Body of pancreas (tissue), 4 donors: Measurements from ENCODE around the gene KCNA3. TPM values are rescaled to one million over a fixed set of nuclear protein-coding genes. Genes with fewer than 3 reads are reported as not detected.

ENCODE experiments used
- ATAC-seq: fragments of 150-250 bp; one replicate; pipeline ENCODE4 v1.9.1; 2016
- DNase-seq, 4 donors: peaks; one replicate each; pipeline ENCODE4 v3.0.0-alpha.2; 2019
- H3K27ac ChIP-seq, 4 donors: fragments of 200-600 bp; sonication (generic); 1 replicate in 3 of 4; 2 replicates in 1 of 4; pipeline versions ENCODE4 v1.5.1 to v1.6.1; 2016 to 2019; ENCODE audit warnings: mild to moderate bottlenecking in 1 of 4, mixed read lengths in 1 of 4, moderate library complexity in 1 of 4
- H3K27me3 ChIP-seq, 2 donors: fragments of 200-600 bp; sonication (generic); one replicate each; pipeline ENCODE4 v1.6.0; 2016; ENCODE audit warnings: mild to moderate bottlenecking in 1 of 2
- H3K36me3 ChIP-seq, 2 donors: fragments of 200-600 bp; sonication (generic); replicated peaks in 1 of 2; 2 replicates each; pipeline ENCODE4 v1.5.1; 2016; ENCODE audit warnings: low read depth in 2 of 2; ENCODE audit not compliant: insufficient read depth in 1 of 2
- H3K4me1 ChIP-seq: fragments of 200-600 bp; sonication (generic); one replicate; pipeline ENCODE4 v1.6.0; 2016
- H3K4me3 ChIP-seq, 2 donors: fragments of 200-600 bp; sonication (generic); 1 replicate in 1 of 2; 2 replicates in 1 of 2; pipeline ENCODE4 v1.5.1; 2016 to 2019
- H3K9me3 ChIP-seq, 3 donors: fragments of 200-600 bp; sonication (generic); 1 replicate in 2 of 3; 2 replicates in 1 of 3; pipeline ENCODE4 v1.5.1; 2016
- CTCF ChIP-seq, 7 experiments: fragments of 450-650 bp in 4 of 7; fragments of 200-600 bp in 3 of 7; sonication (generic) in 3 of 7; IDR thresholded peaks; one replicate each; pipeline ENCODE4 v1.5.1; 2016 to 2019; ENCODE audit warnings: antibody characterized with exemption in 7 of 7
- POLR2A ChIP-seq, 3 donors: fragments of 450-650 bp; IDR thresholded peaks; one replicate each; pipeline ENCODE4 v1.6.1; 2016; ENCODE audit warnings: antibody characterized with exemption in 3 of 3, mild to moderate bottlenecking in 2 of 3
- WGBS, 2 donors: methylation state at CpG; one replicate each; pipeline ENCODE4 v1.1.5; 2017; 5-methylcytosine and 5-hydroxymethylcytosine counted together
- intact Hi-C: fragments of 100-400 bp; cut with DNase I; formaldehyde crosslinking; loops from one replicate; pipeline ENCODE4 v1.15.1; 2023
- total RNA-seq, 2 donors: library from RNA; depleted of rRNA; stranded (reverse); fragments of >200 nt; gene quantifications; one replicate each; pipeline ENCODE4 v1.1.0, GENCODE V29; 2016

The KCNA3 gene
- total RNA-seq, 2 donors from 2014 or later = 1.3 to 2.3 TPM

- peaks cover 0 to 4% (median 0%) of the 10 kb centered on the region in 3 donors for H3K9me3 ChIP-seq
- H3K4me1 ChIP-seq = peaks cover 15% of the 10 kb centered on the region
- DNase-seq = no peak
- H3K27me3 ChIP-seq = peaks cover 0 to 22% of the 10 kb centered on the region in 2 donors
- TF ChIP-seq CTCF (IDR thresholded peaks at IDR 0.05) = no peak
- TF ChIP-seq POLR2A (IDR thresholded peaks at IDR 0.05) = no peak
- ATAC-seq = peak; percentile 12
- 17 to 36% methylated on average over 20 to 43 of the region's 57 CpGs for WGBS, 2 donors
- intact Hi-C loops = no loop called here
- no peak overlapping the region for H3K27ac ChIP-seq
- H3K4me3 ChIP-seq = peak overlapping the region; percentile 3 to 20
- H3K36me3 ChIP-seq = no peaks in the 10 kb centered on the region
Measured at GRCh38 chr1:110675060-110675791, 486 bp upstream of the KCNA3 start.

- intact Hi-C loops = no loop called here
- WGBS, 2 donors = 27 to 50% methylated on average over 28 to 51 of the region's 51 CpGs
- Histone ChIP-seq H3K9me3 (peaks cover 0 to under 1% (median 0%) of the 10 kb centered on the region in 3 donors), H3K4me3 (no peak overlapping the region), H3K27me3 (peaks cover 0 to 22% of the 10 kb centered on the region in 2 donors), H3K4me1 (peaks cover 15% of the 10 kb centered on the region), H3K27ac (peak overlapping the region in 1 of 4 donors; percentile 24), H3K36me3 (no peaks in the 10 kb centered on the region)
- DNase-seq (no peak), ATAC-seq (no peak)
- no peak for TF ChIP-seq CTCF (IDR thresholded peaks at IDR 0.05)
- TF ChIP-seq POLR2A (IDR thresholded peaks at IDR 0.05) = no peak
Measured at GRCh38 chr1:110673805-110674336, 869 bp downstream of the KCNA3 start.

GRCh38 chr1:110673197-110673701, 1.5 kb downstream of the KCNA3 start:
- H3K27me3 ChIP-seq = peaks cover 0 to 22% of the 10 kb centered on the region in 2 donors
- H3K36me3 ChIP-seq = no peaks in the 10 kb centered on the region
- intact Hi-C loops = no loop called here
- ATAC-seq = no peak
- TF ChIP-seq CTCF (IDR thresholded peaks at IDR 0.05) (no peak), POLR2A (IDR thresholded peaks at IDR 0.05) (no peak)
- H3K4me1 ChIP-seq = peaks cover 15% of the 10 kb centered on the region
- DNase-seq = no peak
- WGBS, 2 donors = 58 to 72% methylated on average over 25 of the region's 25 CpGs
- H3K27ac ChIP-seq = no peak overlapping the region
- no peak overlapping the region for H3K4me3 ChIP-seq
- H3K9me3 ChIP-seq = no peaks in the 10 kb centered on the region

- H3K27me3 ChIP-seq = peaks cover 0 to 22% of the 10 kb centered on the region in 2 donors
- no peak overlapping the region for H3K4me3 ChIP-seq
- intact Hi-C loops = no loop called here
- H3K27ac ChIP-seq = no peak overlapping the region
- ATAC-seq (no peak), DNase-seq (no peak)
- no peaks in the 10 kb centered on the region for H3K9me3 ChIP-seq
- 36 to 46% methylated on average over 4 of the region's 4 CpGs for WGBS, 2 donors
- H3K4me1 ChIP-seq = peaks cover 15% of the 10 kb centered on the region
- peak in 1 of 3 donors; percentile 17 for TF ChIP-seq POLR2A (IDR thresholded peaks at IDR 0.05)
- TF ChIP-seq CTCF (IDR thresholded peaks at IDR 0.05) = no peak
- H3K36me3 ChIP-seq = no peaks in the 10 kb centered on the region
Measured at GRCh38 chr1:110672753-110673108, 2.0 kb downstream of the KCNA3 start.
